PFSK-1 (cell line): ENCODE data around the gene CSDE1.

Experiments used
- POLR2AphosphoS5 ChIP-seq: IDR thresholded peaks from 2 replicates; pipeline ENCODE4 v1.6.1; 2012; ENCODE audit warnings: low read depth, mild to moderate bottlenecking, control low read depth, low read length, moderate library complexity
- REST ChIP-seq, 2 experiments: IDR thresholded peaks; 2 replicates each; pipeline versions ENCODE4 v1.6.1 to v1.8.0; 2011 to 2012; ENCODE audit warnings: low read depth in 2 of 2, low read length in 2 of 2, control low read depth in 1 of 2, inconsistent platforms in 1 of 2, mild to moderate bottlenecking in 1 of 2, moderate library complexity in 1 of 2; ENCODE audit not compliant: insufficient read depth in 1 of 2

GRCh38 chr1:114692947-114693346 is 64.8 kb downstream of the CSDE1 start:
- TF ChIP-seq POLR2AphosphoS5 (no peak), REST (IDR thresholded peaks at IDR 0.05; ENCODE audit: insufficient read depth in 1 of 2, low read depth in 2 of 2, low read length in 2 of 2) (no peak)
